Subcutaneous adipose tissue (tissue), 4 donors: ENCODE results near the gene ZNF581. TPM values are rescaled to one million over a fixed set of nuclear protein-coding genes. Genes with fewer than 3 reads are reported as not detected.

Experiments
- total RNA-seq, 4 donors: library from RNA; depleted of rRNA; stranded (reverse); fragments of >200 nt; gene quantifications; one replicate each; pipeline ENCODE4 v1.1.0, GENCODE V29; 2016
- TF ChIP-seq, protein P1 (sequence below): fragments of 450-650 bp; IDR thresholded peaks from one replicate; pipeline ENCODE4 v1.5.1; 2016; ENCODE audit warnings: low read depth, mild to moderate bottlenecking, control low read depth, antibody characterized with exemption, moderate library complexity

The ZNF581 gene
- total RNA-seq, 4 donors from 2014 or later: 6.4 to 25.5 (median 19.0) TPM

DNA sequence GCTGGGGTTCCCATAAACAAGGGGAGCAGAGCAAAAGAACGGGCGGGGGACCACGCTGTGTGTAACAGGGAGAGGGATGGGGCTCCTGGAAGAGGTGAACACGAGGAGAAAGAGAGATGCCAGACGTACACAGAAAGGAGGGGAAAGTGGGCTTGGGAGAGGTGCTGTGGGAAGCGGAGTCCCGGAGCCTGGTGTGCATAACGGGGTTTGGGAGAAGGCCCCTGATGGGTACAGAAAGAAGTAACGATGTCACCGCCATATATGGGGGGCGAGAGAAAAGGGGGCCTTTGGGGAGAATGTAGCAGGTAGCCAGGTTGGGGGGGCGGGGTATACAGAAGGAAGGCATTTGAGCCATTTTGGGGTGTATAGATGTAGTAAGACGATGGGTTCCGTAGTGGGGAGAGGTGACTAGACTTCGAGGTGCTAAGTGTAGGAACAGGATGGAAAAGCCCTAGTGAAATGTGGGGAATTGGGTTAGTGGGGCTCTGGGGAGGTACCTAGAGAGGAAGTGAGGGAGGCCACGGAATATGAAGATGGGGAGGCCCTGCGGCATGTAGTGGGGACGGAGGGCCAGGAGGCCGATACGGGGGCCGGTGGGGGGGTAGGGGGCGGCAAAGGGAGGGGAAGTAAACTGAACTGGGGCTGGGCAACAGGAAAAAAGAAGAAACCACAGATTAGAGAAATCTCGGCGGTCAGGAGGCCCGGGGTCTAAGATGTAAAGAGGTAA is 1.9 kb upstream of the ZNF581 start:
- TF ChIP-seq, protein P1, sequence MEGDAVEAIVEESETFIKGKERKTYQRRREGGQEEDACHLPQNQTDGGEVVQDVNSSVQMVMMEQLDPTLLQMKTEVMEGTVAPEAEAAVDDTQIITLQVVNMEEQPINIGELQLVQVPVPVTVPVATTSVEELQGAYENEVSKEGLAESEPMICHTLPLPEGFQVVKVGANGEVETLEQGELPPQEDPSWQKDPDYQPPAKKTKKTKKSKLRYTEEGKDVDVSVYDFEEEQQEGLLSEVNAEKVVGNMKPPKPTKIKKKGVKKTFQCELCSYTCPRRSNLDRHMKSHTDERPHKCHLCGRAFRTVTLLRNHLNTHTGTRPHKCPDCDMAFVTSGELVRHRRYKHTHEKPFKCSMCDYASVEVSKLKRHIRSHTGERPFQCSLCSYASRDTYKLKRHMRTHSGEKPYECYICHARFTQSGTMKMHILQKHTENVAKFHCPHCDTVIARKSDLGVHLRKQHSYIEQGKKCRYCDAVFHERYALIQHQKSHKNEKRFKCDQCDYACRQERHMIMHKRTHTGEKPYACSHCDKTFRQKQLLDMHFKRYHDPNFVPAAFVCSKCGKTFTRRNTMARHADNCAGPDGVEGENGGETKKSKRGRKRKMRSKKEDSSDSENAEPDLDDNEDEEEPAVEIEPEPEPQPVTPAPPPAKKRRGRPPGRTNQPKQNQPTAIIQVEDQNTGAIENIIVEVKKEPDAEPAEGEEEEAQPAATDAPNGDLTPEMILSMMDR: no peak

DNA sequence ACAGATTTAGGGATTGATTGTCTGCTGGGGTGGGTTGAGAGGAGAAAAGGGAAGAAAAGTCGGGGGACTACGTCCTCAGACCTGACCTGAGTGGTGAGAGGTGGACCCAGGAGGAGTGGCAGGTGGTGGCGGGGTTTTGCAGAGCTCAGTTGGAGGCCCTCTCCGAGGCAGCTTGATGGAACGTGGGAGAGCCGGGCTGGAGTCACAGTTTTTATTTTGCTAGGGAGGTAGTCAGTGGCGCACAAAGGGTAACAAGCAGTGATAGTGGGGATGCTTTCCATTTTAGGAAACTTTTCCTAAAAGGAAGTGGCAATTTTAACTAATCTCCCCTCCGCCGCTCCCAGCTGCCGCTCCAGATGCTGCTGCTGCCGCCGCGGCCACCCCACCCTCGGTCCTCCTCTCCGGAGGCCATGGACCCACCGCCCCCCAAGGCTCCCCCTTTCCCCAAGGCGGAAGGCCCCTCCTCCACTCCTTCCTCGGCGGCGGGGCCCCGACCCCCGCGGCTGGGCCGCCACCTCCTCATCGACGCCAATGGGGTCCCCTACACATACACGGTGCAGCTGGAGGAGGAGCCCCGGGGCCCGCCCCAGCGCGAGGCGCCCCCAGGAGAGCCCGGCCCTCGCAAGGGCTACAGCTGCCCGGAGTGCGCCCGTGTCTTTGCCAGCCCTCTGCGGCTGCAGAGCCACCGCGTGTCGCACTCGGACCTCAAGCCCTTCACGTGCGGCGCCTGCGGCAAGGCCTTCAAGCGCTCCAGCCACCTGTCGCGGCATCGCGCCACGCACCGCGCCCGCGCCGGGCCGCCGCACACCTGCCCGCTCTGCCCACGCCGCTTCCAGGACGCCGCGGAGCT is 1.1 kb upstream of the ZNF581 start:
- TF ChIP-seq, protein P1: no peak

DNA sequence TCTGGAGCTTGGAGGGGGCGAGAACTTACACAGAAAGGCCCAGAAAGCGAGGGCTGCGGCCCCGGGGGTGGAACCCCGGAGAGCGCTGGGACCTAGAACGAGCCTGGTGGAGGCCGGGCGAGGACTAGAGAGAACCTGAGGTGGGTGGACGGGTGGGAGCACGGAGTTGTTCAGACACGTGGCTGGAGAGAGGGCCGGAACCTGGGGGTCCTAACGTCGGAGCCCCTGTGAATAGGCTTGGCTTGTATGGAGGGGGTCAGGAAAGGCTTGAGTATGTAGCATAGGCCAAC is 383 bp downstream of the ZNF581 start:
- TF ChIP-seq, protein P1: no peak

GRCh38 chr19:55644191-55644833 is 863 bp downstream of the ZNF581 start:
- TF ChIP-seq, protein P1: no peak

GRCh38 chr19:55644842-55645511 is 1.5 kb downstream of the ZNF581 start:
- TF ChIP-seq, protein P1: no peak

DNA sequence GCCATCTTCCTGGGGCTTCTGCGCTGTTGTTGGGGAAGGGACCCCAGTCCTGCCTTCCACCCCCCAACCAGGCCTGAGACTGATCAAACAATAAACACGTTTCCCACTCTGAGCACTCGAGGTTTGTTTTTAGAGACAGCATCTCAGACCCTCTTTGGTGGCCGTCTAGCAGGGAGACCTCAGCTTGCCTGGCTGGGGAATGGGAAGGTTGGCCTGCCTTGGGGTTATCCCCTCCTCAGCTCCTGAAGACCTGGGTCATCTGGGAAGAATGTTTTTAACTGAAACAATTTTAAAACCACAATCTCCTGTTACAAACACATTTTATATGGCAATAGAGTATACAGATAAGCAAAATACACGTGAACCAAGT is 2.0 kb downstream of the ZNF581 start:
- TF ChIP-seq, protein P1: no peak
